OCI-LY7 (cell line): ENCODE results near the gene GSG1L.

Experiments
- EZH2phosphoT487 ChIP-seq: fragments of 200-600 bp; sonication (generic); IDR thresholded peaks from 2 replicates; pipeline ENCODE4 v1.6.1; 2018; ENCODE audit warnings: low read depth, borderline replicate concordance, mild to moderate bottlenecking, mixed run types, antibody characterized with exemption, low read length, moderate library complexity, mixed read lengths
- TF ChIP-seq, protein P1 (sequence below): fragments of 200-600 bp; sonication (generic); conservative IDR thresholded peaks from 2 replicates; pipeline ENCODE4 v1.5.1; 2014; ENCODE audit warnings: mild to moderate bottlenecking, antibody characterized with exemption, low read length, moderate library complexity, mixed read lengths

DNA sequence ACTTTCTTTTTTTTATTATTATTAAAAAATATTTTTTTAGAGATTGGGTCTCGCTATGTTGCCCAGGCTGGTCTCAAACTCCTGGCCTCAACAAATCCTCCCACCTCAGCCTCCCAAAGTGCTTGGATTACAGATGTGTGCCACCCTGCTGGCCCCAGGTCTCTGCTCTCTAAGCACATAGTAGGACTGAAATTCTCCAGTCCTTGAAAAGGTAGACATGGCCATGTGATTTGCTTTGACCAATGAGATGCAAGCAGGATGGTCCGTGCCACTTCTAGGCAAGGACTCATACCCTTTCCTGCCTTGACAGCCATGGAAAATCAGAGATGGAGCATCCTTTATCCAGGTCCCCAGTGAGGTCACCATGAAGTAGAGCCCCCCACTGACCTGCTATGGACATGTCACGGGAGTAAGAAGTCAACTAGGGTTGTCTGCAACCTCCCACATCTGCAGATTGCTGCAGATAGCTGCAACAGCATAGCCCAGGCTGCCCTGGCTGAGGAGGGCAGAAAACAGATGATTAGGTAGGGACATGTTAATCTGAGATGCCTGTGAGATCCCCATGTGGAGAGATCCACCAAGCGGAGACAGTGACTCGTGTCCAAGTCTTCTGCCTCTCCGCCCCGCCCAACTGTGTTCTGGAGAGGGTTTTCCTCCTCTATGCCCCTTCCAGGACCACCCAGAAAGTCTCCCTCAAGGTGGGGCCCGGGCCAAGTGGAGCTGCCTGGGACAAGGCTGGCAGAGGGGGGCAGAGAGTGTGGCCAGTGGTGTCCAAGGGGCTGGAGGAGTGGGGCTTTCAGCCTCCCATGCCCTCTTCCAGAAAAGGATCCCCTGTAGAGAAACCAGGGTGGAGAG, 11.0 kb downstream of the GSG1L start:
- TF ChIP-seq, protein P1, sequence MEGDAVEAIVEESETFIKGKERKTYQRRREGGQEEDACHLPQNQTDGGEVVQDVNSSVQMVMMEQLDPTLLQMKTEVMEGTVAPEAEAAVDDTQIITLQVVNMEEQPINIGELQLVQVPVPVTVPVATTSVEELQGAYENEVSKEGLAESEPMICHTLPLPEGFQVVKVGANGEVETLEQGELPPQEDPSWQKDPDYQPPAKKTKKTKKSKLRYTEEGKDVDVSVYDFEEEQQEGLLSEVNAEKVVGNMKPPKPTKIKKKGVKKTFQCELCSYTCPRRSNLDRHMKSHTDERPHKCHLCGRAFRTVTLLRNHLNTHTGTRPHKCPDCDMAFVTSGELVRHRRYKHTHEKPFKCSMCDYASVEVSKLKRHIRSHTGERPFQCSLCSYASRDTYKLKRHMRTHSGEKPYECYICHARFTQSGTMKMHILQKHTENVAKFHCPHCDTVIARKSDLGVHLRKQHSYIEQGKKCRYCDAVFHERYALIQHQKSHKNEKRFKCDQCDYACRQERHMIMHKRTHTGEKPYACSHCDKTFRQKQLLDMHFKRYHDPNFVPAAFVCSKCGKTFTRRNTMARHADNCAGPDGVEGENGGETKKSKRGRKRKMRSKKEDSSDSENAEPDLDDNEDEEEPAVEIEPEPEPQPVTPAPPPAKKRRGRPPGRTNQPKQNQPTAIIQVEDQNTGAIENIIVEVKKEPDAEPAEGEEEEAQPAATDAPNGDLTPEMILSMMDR = no peak
- TF ChIP-seq EZH2phosphoT487 = no peak
